Parietal lobe (tissue), 2 donors: ENCODE data around the gene TRAF3. TPM values are rescaled to one million over a fixed set of nuclear protein-coding genes. Genes with fewer than 3 reads are reported as not detected.

Source experiments
- small RNA-seq: library from RNA; depleted of rRNA; stranded (forward); fragments of <200 nt; gene quantifications from one replicate; pipeline ENCODE3, GENCODE V24; 2014; ENCODE audit warnings: low replicate concordance
- total RNA-seq: library from RNA; depleted of rRNA; stranded (reverse); fragments of >200 nt; gene quantifications from one replicate; pipeline ENCODE4 v1.2.3, GENCODE V29; 2014

Gene TRAF3, protein sequence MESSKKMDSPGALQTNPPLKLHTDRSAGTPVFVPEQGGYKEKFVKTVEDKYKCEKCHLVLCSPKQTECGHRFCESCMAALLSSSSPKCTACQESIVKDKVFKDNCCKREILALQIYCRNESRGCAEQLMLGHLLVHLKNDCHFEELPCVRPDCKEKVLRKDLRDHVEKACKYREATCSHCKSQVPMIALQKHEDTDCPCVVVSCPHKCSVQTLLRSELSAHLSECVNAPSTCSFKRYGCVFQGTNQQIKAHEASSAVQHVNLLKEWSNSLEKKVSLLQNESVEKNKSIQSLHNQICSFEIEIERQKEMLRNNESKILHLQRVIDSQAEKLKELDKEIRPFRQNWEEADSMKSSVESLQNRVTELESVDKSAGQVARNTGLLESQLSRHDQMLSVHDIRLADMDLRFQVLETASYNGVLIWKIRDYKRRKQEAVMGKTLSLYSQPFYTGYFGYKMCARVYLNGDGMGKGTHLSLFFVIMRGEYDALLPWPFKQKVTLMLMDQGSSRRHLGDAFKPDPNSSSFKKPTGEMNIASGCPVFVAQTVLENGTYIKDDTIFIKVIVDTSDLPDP
- 25.7 TPM for total RNA-seq

DNA sequence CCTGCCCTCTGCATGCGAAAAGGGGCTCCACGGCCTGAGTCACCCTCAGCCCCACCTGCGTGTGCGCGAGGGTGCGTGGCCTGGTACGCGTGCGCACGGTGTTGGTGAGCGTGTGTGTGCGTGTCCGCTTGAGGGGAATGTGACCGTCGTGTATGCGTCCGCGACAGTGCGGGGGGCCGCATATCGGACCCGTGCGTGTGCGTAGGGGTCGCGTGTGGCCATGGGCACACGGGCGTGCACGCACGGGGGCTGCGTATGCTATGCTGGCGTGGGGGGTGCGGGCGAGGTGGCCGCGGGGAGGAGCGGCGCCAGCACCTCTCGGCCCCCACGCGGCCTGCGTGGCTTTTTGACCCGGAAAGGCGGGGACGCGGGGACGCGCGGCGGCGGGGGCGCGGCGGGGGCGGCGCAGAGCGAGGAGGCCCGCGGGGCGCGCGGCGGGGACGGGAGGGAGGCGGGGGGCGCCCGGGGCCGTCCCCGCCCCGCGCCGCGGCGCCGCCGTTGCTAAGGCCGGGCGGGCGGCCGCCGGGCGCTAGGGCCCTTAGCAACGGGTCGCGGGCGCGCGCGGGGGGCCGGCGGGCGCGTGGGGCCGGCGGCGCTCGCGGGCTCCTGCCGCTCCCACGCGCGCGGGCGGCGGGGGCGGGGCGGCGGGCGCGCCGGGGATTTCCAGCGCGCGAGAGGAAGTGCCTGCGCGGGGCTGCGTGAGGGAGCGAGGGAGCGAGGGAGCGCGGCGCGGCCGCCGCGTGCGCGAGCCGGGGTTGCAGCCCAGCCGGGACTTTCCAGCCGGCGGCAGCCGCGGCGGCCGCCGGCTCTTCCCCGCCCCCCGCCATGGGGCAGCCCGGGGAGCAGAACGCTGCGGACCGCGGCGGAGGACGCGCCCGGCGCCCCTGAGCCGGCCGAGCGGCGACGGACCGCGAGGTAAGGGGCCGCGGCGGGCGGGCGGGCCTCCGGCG lies at the start of gene TRAF3:
TSS of gene TRAF3 (plus strand) at position 689 of the 950 bp plus-strand sequence. CDS start 92,753 bp downstream, outside the sequence.

DNA sequence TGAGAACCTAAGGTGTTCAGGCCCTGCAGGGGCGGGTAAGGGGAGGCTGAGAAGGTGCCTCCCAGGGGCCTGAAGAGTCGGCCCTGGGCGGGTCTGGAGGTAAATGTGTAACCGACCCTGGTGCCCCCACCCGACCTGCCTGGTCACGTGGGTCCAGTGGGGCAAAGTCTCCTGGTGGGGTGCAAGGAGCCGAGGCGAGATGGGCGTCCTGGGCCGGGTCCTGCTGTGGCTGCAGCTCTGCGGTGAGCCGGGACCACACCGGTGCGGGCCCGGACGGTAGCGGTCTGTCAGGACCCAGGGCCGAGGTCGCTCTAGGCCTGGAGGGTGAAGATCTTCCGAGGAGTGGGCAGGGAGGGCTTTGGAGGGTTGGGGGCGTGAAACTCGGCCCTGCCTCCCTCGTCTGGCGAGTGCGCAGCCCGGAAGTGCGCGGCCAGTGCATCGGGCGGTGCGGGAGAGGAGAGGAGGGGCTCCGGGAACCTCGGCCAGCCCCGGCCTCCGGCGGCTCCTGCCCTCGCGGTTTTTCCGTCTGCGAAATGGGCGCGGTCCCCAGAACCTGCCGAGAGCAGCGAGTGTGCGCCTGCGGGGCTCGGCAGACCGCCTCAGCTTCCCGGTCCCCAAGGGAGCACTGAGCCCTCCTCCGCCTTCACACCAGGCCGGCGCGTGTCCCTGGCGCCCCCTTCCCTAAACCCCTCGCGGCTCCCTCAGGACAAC lies 145.4 kb downstream of the TRAF3 start, which contains the start of gene AMN:
TSS of gene AMN (plus strand) at position 174 of the 711 bp plus-strand sequence. CDS start at position 200, 26 bp downstream.

Small RNAs within 50 kb of the gene (small RNA-seq; reads per million reads assigned to genes)
- gene RNU6-1316P, result not detected

Other genes starting within 250 kb of the TRAF3 start
- 18.2 TPM for gene RCOR1, start 184.8 kb upstream of the TRAF3 start, total RNA-seq
- gene AMN, start 145.2 kb downstream of the TRAF3 start, total RNA-seq, result not detected